ENCODE results near the gene FAM131B.
"Not testable (repeated sequence)": the region's sequence is repeated elsewhere in the genome, so short reads cannot be mapped to it uniquely, and the experiment has no call there.

The FAM131B gene

GRCh38 chr7:143395187-143396149 is 33.0 kb upstream of the FAM131B start:
- no peak overlapping the region for H3K4me3 ChIP-seq (ENCODE audit: low read depth, low read length)
- CTCF ChIA-PET, result interaction anchor here (0.8 to 4.6 kb wide), 5 partner anchors 10 to 155 kb away, joined by 3 to 24 read pairs (median 9); no protein-coding TSS in a partner anchor
- POLR2A ChIA-PET, result interaction anchor here (0.6 to 8.0 kb wide), 5 partner anchors 11 to 155 kb away, joined by 3 to 104 read pairs (median 3); partner anchors contain the start of genes GSTK1 and ZYX
- TF ChIP-seq CTCF (IDR thresholded peaks at IDR 0.05; ENCODE audit: insufficient read depth, low read length, missing control alignments), result peak; percentile 22
- no peak for DNase-seq (ENCODE audit: low read depth, low spot score)

- TF ChIP-seq CTCF (IDR thresholded peaks at IDR 0.05; ENCODE audit: insufficient read depth, low read length, missing control alignments), result no peak
- CTCF ChIA-PET, result interaction anchor here (1.4 to 4.6 kb wide), 3 partner anchors 10 to 155 kb away, joined by 4 to 24 read pairs (median 9); no protein-coding TSS in a partner anchor
- DNase-seq (ENCODE audit: low read depth, low spot score), result no peak
- POLR2A ChIA-PET, result interaction anchor here (0.6 to 8.0 kb wide), 4 partner anchors 11 to 154 kb away, joined by 3 to 104 read pairs (median 16); partner anchors contain the start of gene ZYX
- H3K4me3 ChIP-seq (ENCODE audit: low read depth, low read length), result no peak overlapping the region
Observed at GRCh38 chr7:143394777-143395176, 32.3 kb upstream of the FAM131B start.

- ChIA-PET CTCF (interaction anchor here (2.0 to 4.6 kb wide), 4 partner anchors 9 to 154 kb away, joined by 6 to 24 read pairs (median 8); partner anchors contain the start of gene EPHA1), POLR2A (interaction anchor here (5.6 to 8.0 kb wide), 2 partner anchors 12 kb away, joined by 29 to 104 read pairs; partner anchors contain the start of gene ZYX)
- no peak for DNase-seq (ENCODE audit: low read depth, low spot score)
- no peak for TF ChIP-seq CTCF (IDR thresholded peaks at IDR 0.05; ENCODE audit: insufficient read depth, low read length, missing control alignments)
- H3K4me3 ChIP-seq (ENCODE audit: low read depth, low read length), result no peak overlapping the region
Observed at GRCh38 chr7:143394068-143394467, 31.6 kb upstream of the FAM131B start.

- no peak for TF ChIP-seq CTCF (IDR thresholded peaks at IDR 0.05; ENCODE audit: insufficient read depth, low read length, missing control alignments)
- POLR2A ChIA-PET, result interaction anchor here (5.6 to 8.0 kb wide), 2 partner anchors 12 to 13 kb away, joined by 29 to 104 read pairs; partner anchors contain the start of gene ZYX
- DNase-seq (ENCODE audit: low read depth, low spot score), result no peak
- CTCF ChIA-PET, result interaction anchor here (1.1 to 4.6 kb wide), 6 partner anchors 8 to 153 kb away, joined by 3 to 24 read pairs (median 7); partner anchors contain the start of gene EPHA1
- no peak overlapping the region for H3K4me3 ChIP-seq (ENCODE audit: low read depth, low read length)
Observed at GRCh38 chr7:143393267-143394041, 30.9 kb upstream of the FAM131B start.

GRCh38 chr7:143392875-143393266 is 30.4 kb upstream of the FAM131B start:
- ChIA-PET POLR2A (interaction anchor here (5.6 to 8.0 kb wide), 2 partner anchors 11 to 13 kb away, joined by 29 to 104 read pairs; partner anchors contain the start of gene ZYX), CTCF (interaction anchor here (1.1 to 4.6 kb wide), 6 partner anchors 9 to 152 kb away, joined by 3 to 24 read pairs (median 7); partner anchors contain the start of gene EPHA1)
- no peak for DNase-seq (ENCODE audit: low read depth, low spot score)
- no peak for TF ChIP-seq CTCF (IDR thresholded peaks at IDR 0.05; ENCODE audit: insufficient read depth, low read length, missing control alignments)
- no peak overlapping the region for H3K4me3 ChIP-seq (ENCODE audit: low read depth, low read length)

- not testable (repeated sequence) for DNase-seq (ENCODE audit: low read depth, low spot score); H3K4me3 ChIP-seq (ENCODE audit: low read depth, low read length)
- ChIA-PET POLR2A (interaction anchor here (0.8 to 8.0 kb wide), 3 partner anchors 11 to 152 kb away, joined by 4 to 104 read pairs (median 29); partner anchors contain the start of gene ZYX), CTCF (interaction anchor here (1.1 to 4.6 kb wide), 7 partner anchors 9 to 152 kb away, joined by 3 to 24 read pairs (median 8); partner anchors contain the start of gene EPHA1)
Observed at GRCh38 chr7:143392427-143392826, 29.9 kb upstream of the FAM131B start.
